K562 (cell line): ENCODE data around the gene TSPOAP1. TPM values are rescaled to one million over a fixed set of nuclear protein-coding genes. Genes with fewer than 3 reads are reported as not detected.

ENCODE experiments used
- EP400 ChIP-seq: fragments of 450-650 bp; IDR thresholded peaks from 2 replicates; pipeline ENCODE4 v1.6.1; 2017; ENCODE audit warnings: antibody characterized with exemption, mild to moderate bottlenecking, moderate library complexity
- FOXA3 ChIP-seq, 2 experiments: fragments of 450-650 bp in 1 of 2; sonication (generic) in 1 of 2; formaldehyde crosslinking; IDR thresholded peaks in 1 of 2; conservative IDR thresholded peaks in 1 of 2; 2 replicates each; pipeline versions ENCODE4 v1.4.0 to v1.8.0; 2020 to 2022; ENCODE audit warnings: mild to moderate bottlenecking in 2 of 2, missing genetic modification reagents in 1 of 2
- GATAD2B ChIP-seq: fragments of 450-650 bp; IDR thresholded peaks from 2 replicates; pipeline ENCODE4 v1.6.1; 2017; ENCODE audit warnings: mild to moderate bottlenecking, borderline replicate concordance
- GTF3C2 ChIP-seq: IDR thresholded peaks from 3 replicates; pipeline ENCODE4 v1.6.1; 2011; ENCODE audit warnings: borderline replicate concordance, mild to moderate bottlenecking, moderate library complexity; ENCODE audit not compliant: insufficient read length; ENCODE audit errors: extremely low read depth
- JUND ChIP-seq, 2 experiments: IDR thresholded peaks; 2 replicates in 1 of 2; 3 replicates in 1 of 2; pipeline ENCODE4 v1.6.1; 2011; ENCODE audit warnings: borderline replicate concordance in 2 of 2, low read depth in 2 of 2, low read length in 2 of 2, improper control_type of control experiment in 1 of 2, missing biosample characterization in 1 of 2, missing genetic modification characterization in 1 of 2, missing genetic modification reagents in 1 of 2
- KAT2B ChIP-seq: IDR thresholded peaks from one replicate; pipeline ENCODE4 v1.6.1; 2012; ENCODE audit warnings: low read depth, mild to moderate bottlenecking, control low read depth, inconsistent platforms, low read length, moderate library complexity
- LEF1 ChIP-seq: fragments of 450-650 bp; IDR thresholded peaks from 2 replicates; pipeline ENCODE4 v1.6.1; 2016; ENCODE audit warnings: mild to moderate bottlenecking
- MIER1 ChIP-seq: fragments of 450-650 bp; IDR thresholded peaks from 2 replicates; pipeline ENCODE4 v1.6.1; 2016; ENCODE audit warnings: antibody characterized with exemption, mild to moderate bottlenecking, low read depth
- SIRT6 ChIP-seq: IDR thresholded peaks from one replicate; pipeline ENCODE4 v1.6.1; 2012; ENCODE audit warnings: low read depth, mild to moderate bottlenecking, control low read depth, inconsistent platforms, low read length, moderate library complexity
- SNAPC5 ChIP-seq: fragments of 250-450 bp; sonication (Bioruptor Pico); IDR thresholded peaks from 2 replicates; pipeline ENCODE4 v1.8.0; 2021; ENCODE audit warnings: moderate library complexity, mild to moderate bottlenecking, inconsistent platforms
- TCF3 ChIP-seq: sonication (generic); formaldehyde crosslinking; IDR thresholded peaks from 2 replicates; pipeline ENCODE4 v1.4.0; 2020; ENCODE audit warnings: mild to moderate bottlenecking, missing genetic modification reagents
- ZNF174 ChIP-seq: fragments of 250-450 bp; sonication (Bioruptor Pico); IDR thresholded peaks from 2 replicates; pipeline ENCODE4 v1.4.0; 2020; ENCODE audit warnings: mild to moderate bottlenecking
- ZNF395 ChIP-seq: fragments of 200-800 bp; sonication (Bioruptor generic); IDR thresholded peaks from 2 replicates; pipeline ENCODE4 v1.6.1; 2017; ENCODE audit warnings: missing genetic modification characterization, missing compliant biosample characterization
- ZNF696 ChIP-seq: fragments of 250-450 bp; sonication (Bioruptor Pico); conservative IDR thresholded peaks from 2 replicates; pipeline ENCODE4 v1.4.0; 2020; ENCODE audit warnings: mild to moderate bottlenecking, moderate library complexity
- ZNF785 ChIP-seq: fragments of 250-450 bp; sonication (Bioruptor Pico); IDR thresholded peaks from 2 replicates; pipeline ENCODE4 v1.4.0; 2020; ENCODE audit warnings: mild to moderate bottlenecking
- ZNF79 ChIP-seq: fragments of 250-450 bp; sonication (Bioruptor Pico); IDR thresholded peaks from 2 replicates; pipeline ENCODE4 v1.4.0; 2020; ENCODE audit warnings: low read depth, mild to moderate bottlenecking, moderate library complexity
- ZSCAN29 ChIP-seq: fragments of 450-650 bp; IDR thresholded peaks from 2 replicates; pipeline ENCODE4 v1.6.1; 2017
- polyA plus RNA-seq, 8 experiments: library from polyadenylated mRNA; depleted of rRNA in 4 of 8; stranded (reverse) in 5 of 8; unstranded in 3 of 8; fragments of >200 nt; fragmentation: Nextera tagmentation in 2 of 8; fragmentation: Illumina TruSeq in 1 of 8; extraction: Ambion mirVana in 2 of 8; extraction: Trizol in 1 of 8; gene quantifications; 2 replicates each; pipeline versions ENCODE4 v1.2.1 to v1.2.3, GENCODE V29; 2011 to 2014; ENCODE audit warnings: inconsistent platforms in 1 of 8, missing spikeins in 1 of 8
- total RNA-seq, 7 experiments: library from RNA; depleted of rRNA in 6 of 7; stranded (reverse); fragments of >200 nt in 6 of 7; fragmentation: Illumina TruSeq in 2 of 7; extraction: Trizol in 2 of 7; gene quantifications; 2 replicates each; pipeline versions ENCODE4 v1.2.1 to v1.2.3, GENCODE V29; 2011 to 2021; ENCODE audit warnings: low replicate concordance in 1 of 7
- TF ChIP-seq, protein P1 (sequence below): sonication (generic); formaldehyde crosslinking; IDR thresholded peaks from 2 replicates; pipeline ENCODE4 v1.8.0; 2022; ENCODE audit warnings: mild to moderate bottlenecking, missing genetic modification reagents, borderline replicate concordance

Gene TSPOAP1
- total and polyA plus RNA-seq, 9 of the 15 experiments (the other 6 are each of a cell fraction or from before 2014, with no cell fraction given) = 0.87 to 3.9 (median 1.8) TPM; not detected in 2

- no peak for TF ChIP-seq ZNF395 (CRISPR knock-in tag)
- peak; percentile 63 for TF ChIP-seq EP400
- no peak for TF ChIP-seq GATAD2B
- no peak for TF ChIP-seq SNAPC5 (CRISPR knock-in tag)
- no peak for TF ChIP-seq ZNF174 (CRISPR knock-in tag)
- TF ChIP-seq, protein P1, sequence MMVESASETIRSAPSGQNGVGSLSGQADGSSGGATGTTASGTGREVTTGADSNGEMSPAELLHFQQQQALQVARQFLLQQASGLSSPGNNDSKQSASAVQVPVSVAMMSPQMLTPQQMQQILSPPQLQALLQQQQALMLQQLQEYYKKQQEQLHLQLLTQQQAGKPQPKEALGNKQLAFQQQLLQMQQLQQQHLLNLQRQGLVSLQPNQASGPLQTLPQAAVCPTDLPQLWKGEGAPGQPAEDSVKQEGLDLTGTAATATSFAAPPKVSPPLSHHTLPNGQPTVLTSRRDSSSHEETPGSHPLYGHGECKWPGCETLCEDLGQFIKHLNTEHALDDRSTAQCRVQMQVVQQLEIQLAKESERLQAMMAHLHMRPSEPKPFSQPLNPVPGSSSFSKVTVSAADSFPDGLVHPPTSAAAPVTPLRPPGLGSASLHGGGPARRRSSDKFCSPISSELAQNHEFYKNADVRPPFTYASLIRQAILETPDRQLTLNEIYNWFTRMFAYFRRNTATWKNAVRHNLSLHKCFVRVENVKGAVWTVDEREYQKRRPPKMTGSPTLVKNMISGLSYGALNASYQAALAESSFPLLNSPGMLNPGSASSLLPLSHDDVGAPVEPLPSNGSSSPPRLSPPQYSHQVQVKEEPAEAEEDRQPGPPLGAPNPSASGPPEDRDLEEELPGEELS (CRISPR knock-in tag) = no peak
- TF ChIP-seq ZNF696 = no peak
- TF ChIP-seq KAT2B = no peak
- TF ChIP-seq ZSCAN29 = no peak
- TF ChIP-seq GTF3C2 = no peak
- TF ChIP-seq LEF1 = no peak
- TF ChIP-seq JUND (IDR thresholded peaks at IDR 0.05; ENCODE audit: borderline replicate concordance, low read depth, low read length) = no peak
- peak; percentile 28; the same call in 2 of the 3 replicates for TF ChIP-seq JUND (tag; IDR thresholded peaks at IDR 0.05; ENCODE audit: borderline replicate concordance, low read depth, low read length)
- TF ChIP-seq ZNF785 (CRISPR knock-in tag) = no peak
- no peak for TF ChIP-seq ZNF79 (CRISPR knock-in tag)
- TF ChIP-seq SIRT6 = no peak
- no peak for TF ChIP-seq FOXA3 (CRISPR knock-in tag; conservative IDR thresholded peaks at IDR 0.05 in 1 of 2, IDR thresholded peaks at IDR 0.05 in 1 of 2)
- no peak for TF ChIP-seq TCF3 (CRISPR knock-in tag)
- TF ChIP-seq MIER1 = no peak
Measured at GRCh38 chr17:58338841-58339754, 10.5 kb upstream of the TSPOAP1 start (continued).
